Uterus (tissue), 4 donors: ENCODE results near the gene WDR86. TPM values are rescaled to one million over a fixed set of nuclear protein-coding genes. Genes with fewer than 3 reads are reported as not detected.

Source experiments
- DNase-seq, 2 donors: peaks; one replicate each; pipeline ENCODE4 v3.0.0-alpha.2; 2019 to 2020
- H3K27ac ChIP-seq, 2 donors: fragments of 200-600 bp; sonication (generic); 1 replicate in 1 of 2; 2 replicates in 1 of 2; pipeline ENCODE4 v1.5.1; 2016 to 2018
- H3K27me3 ChIP-seq, 2 donors: fragments of 200-600 bp; sonication (generic); one replicate each; pipeline ENCODE4 v1.5.1; 2018 to 2019; ENCODE audit warnings: control low read depth in 1 of 2
- H3K36me3 ChIP-seq, 2 donors: fragments of 200-600 bp; sonication (generic); one replicate each; pipeline ENCODE4 v1.5.1; 2019; ENCODE audit warnings: control low read depth in 1 of 2
- H3K4me1 ChIP-seq, 2 donors: fragments of 200-600 bp; sonication (generic); one replicate each; pipeline ENCODE4 v1.5.1; 2018 to 2019; ENCODE audit warnings: control low read depth in 1 of 2
- H3K4me3 ChIP-seq, 2 donors: fragments of 200-600 bp; sonication (generic); 1 replicate in 1 of 2; 2 replicates in 1 of 2; pipeline ENCODE4 v1.5.1; 2018 to 2019; ENCODE audit warnings: mild to moderate bottlenecking in 1 of 2
- H3K9me3 ChIP-seq, 2 donors: fragments of 200-600 bp; sonication (generic); one replicate each; pipeline ENCODE4 v1.5.1; 2019; ENCODE audit warnings: control low read depth in 1 of 2
- CTCF ChIP-seq, 4 experiments: fragments of 200-600 bp in 2 of 4; fragments of 450-650 bp in 2 of 4; sonication (generic) in 2 of 4; IDR thresholded peaks; one replicate each; pipeline ENCODE4 v1.5.1; 2016 to 2019; ENCODE audit warnings: antibody characterized with exemption in 4 of 4, mild to moderate bottlenecking in 2 of 4, moderate library complexity in 1 of 4
- POLR2A ChIP-seq, 2 donors: fragments of 450-650 bp; IDR thresholded peaks; one replicate each; pipeline ENCODE4 v1.6.1; 2016; ENCODE audit warnings: antibody characterized with exemption in 2 of 2, mild to moderate bottlenecking in 1 of 2, moderate library complexity in 1 of 2
- intact Hi-C: fragments of 100-400 bp; cut with DNase I; formaldehyde crosslinking; loops from one replicate; pipeline ENCODE4 v1.15.1; 2023; ENCODE audit warnings: low total_unique reads
- total RNA-seq, 4 donors: library from RNA; depleted of rRNA in 3 of 4; stranded (reverse); fragments of >200 nt in 3 of 4; gene quantifications; one replicate each; pipeline versions ENCODE4 v1.1.0 to v1.2.4, GENCODE V29; 2014 to 2023
- donor health status: DM: yes; HTN: yes; CAD: no.

Gene WDR86
- total RNA-seq, 4 donors from 2014 or later = 3.2 to 100 (median 53.4) TPM

- no peak for DNase-seq
- intact Hi-C loops = no loop called here
Observed at GRCh38 chr7:151430391-151431205, 20.8 kb upstream of the WDR86 start.

GRCh38 chr7:151429560-151430331, 19.9 kb upstream of the WDR86 start:
- no peak for DNase-seq
- no peak for TF ChIP-seq POLR2A (IDR thresholded peaks at IDR 0.05)
- TF ChIP-seq CTCF (IDR thresholded peaks at IDR 0.05) = no peak
- intact Hi-C loops = no loop called here
- Histone ChIP-seq H3K27ac (peak overlapping the region; percentile 87 to 88), H3K9me3 (no peaks in the 10 kb centered on the region), H3K4me3 (no peak overlapping the region), H3K4me1 (peaks cover 19 to 26% of the 10 kb centered on the region in 2 donors), H3K27me3 (no peaks in the 10 kb centered on the region), H3K36me3 (no peaks in the 10 kb centered on the region)

More at GRCh38 chr7:151430391-151431205, 20.8 kb upstream of the WDR86 start:
- Histone ChIP-seq H3K4me1 (peaks cover 19 to 26% of the 10 kb centered on the region in 2 donors), H3K36me3 (no peaks in the 10 kb centered on the region), H3K27me3 (no peaks in the 10 kb centered on the region), H3K9me3 (no peaks in the 10 kb centered on the region), H3K4me3 (no peak overlapping the region), H3K27ac (peak overlapping the region; percentile 87 to 88)
- no peak for TF ChIP-seq CTCF (IDR thresholded peaks at IDR 0.05)
- no peak for TF ChIP-seq POLR2A (IDR thresholded peaks at IDR 0.05)

GRCh38 chr7:151429237-151429559, 19.4 kb upstream of the WDR86 start:
- Histone ChIP-seq H3K4me1 (peaks cover 19 to 26% of the 10 kb centered on the region in 2 donors), H3K27me3 (no peaks in the 10 kb centered on the region), H3K27ac (peak overlapping the region; percentile 87 to 88), H3K36me3 (no peaks in the 10 kb centered on the region), H3K4me3 (no peak overlapping the region), H3K9me3 (no peaks in the 10 kb centered on the region)
- DNase-seq = no peak
- intact Hi-C loops = no loop called here
- TF ChIP-seq POLR2A (IDR thresholded peaks at IDR 0.05) (no peak), CTCF (IDR thresholded peaks at IDR 0.05) (no peak)

GRCh38 chr7:151428378-151429236, 18.8 kb upstream of the WDR86 start:
- DNase-seq = peak; percentile 69 to 83
- peak overlapping the region; percentile 87 to 88 for H3K27ac ChIP-seq
- peaks cover 19 to 26% of the 10 kb centered on the region in 2 donors for H3K4me1 ChIP-seq
- intact Hi-C loops = no loop called here
- no peaks in the 10 kb centered on the region for H3K36me3 ChIP-seq
- H3K27me3 ChIP-seq = no peaks in the 10 kb centered on the region
- no peaks in the 10 kb centered on the region for H3K9me3 ChIP-seq
- no peak overlapping the region for H3K4me3 ChIP-seq
- TF ChIP-seq CTCF (IDR thresholded peaks at IDR 0.05) = no peak
- no peak for TF ChIP-seq POLR2A (IDR thresholded peaks at IDR 0.05)
